Hematopoietic multipotent progenitor cell (in vitro differentiated cells): ENCODE measurements around the gene XG. TPM values are rescaled to one million over a fixed set of nuclear protein-coding genes. Genes with fewer than 3 reads are reported as not detected.
"Not testable (repeated sequence)": the region's sequence is repeated elsewhere in the genome, so short reads cannot be mapped to it uniquely, and the experiment has no call there.

Experiments used
- DNase-seq, 3 donors: peaks; one replicate each; pipeline ENCODE4 v3.0.0-alpha.2; 2011 to 2015; ENCODE audit warnings: low read depth in 2 of 3, low spot score in 2 of 3
- total RNA-seq: library from RNA; depleted of rRNA; stranded (reverse); fragments of >200 nt; gene quantifications from one replicate; pipeline ENCODE4 v1.2.3, GENCODE V29; 2012

XG gene
- total RNA-seq, 1 donor, result under 0.01 TPM

DNA sequence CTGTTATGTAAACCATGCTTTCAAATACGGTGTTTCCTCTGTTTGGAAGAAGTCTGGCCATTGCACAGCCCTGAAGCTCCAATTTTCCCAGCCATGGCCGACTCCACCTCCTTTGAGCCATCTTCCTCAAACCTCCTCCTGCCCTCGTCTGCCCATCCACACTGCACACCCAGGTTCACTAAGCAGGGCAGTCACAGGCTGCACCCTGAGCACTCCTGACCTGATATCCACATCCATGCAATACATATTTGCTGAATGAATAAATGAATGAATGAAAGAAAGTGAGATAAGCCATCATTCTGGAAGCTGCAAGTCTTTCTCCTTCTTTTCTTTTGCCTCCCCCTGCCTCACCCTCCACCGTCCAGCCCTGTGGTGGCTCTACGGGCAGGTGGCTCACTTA lies 22.2 kb downstream of the XG start:
- no peak for DNase-seq

DNA sequence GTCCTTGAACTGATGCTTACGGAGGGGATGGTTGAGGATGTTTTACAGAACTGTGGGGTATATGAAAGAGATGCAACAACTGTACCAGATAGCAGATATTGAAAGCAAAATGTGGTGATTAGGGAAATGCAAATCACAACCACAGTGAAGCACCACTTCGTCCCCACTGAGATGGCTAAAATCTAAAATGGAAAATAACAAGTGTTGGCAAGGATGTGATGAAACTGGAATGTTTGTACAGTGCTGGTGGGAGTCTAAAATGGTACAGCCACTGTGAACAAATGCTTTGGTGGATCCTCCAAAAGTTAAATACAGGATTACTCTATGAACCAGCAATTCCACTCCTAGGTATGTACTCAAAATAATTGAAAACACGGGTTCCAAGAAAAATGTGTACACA lies 22.9 kb downstream of the XG start:
- DNase-seq, result no peak

DNA sequence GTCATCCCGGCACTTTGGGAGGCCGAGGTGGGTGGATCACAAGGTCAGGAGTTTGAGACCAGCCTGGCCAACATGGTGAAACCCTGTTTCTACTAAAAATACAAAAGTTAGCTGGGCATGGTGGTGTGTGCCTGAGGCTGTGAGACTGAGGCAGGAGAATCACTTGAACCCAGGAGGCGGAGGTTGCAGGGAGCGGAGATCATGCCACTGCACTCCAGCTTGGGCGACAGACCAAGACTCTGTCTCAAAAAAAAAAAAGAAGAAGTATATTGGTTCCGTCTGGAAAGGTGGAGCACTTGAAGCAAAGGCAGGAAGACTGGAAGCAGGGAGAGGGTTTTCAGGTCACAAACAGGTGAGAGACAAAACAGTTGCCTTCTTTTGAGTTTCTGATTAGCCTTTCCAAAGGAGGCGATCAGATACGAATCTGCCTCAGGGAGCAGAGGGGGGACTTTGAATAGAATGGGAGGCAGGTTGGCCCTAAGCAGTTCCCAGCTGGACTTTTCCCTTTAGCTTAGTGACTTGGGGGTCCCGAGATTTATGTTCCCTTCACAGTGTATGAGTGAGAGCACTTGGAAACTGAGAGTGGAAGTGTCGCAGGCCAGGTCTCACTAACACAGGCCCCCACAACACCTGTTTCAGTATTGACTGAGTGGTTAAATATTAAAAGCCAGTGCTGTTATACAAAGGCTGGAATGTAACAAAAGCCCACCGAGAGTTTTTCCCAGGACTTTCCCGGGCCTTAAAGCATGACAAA lies 28.8 kb downstream of the XG start:
- not testable (repeated sequence) for DNase-seq

DNA sequence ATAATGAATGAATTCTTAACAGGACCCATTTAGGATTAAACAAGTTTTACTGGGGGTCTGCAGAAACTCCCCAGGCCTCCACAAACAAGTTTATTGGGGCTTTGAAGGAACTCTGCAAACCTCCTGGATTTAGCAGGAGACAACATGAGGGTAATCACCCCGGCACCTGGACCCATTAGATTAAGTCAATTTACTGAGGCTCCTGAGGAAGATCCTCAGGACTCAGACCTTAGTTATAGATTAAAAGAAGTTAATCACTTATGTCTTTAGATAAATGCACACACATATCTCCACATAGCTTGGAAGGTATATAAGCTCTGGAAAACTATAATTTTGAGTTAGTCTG lies 29.4 kb downstream of the XG start:
- no peak for DNase-seq

DNA sequence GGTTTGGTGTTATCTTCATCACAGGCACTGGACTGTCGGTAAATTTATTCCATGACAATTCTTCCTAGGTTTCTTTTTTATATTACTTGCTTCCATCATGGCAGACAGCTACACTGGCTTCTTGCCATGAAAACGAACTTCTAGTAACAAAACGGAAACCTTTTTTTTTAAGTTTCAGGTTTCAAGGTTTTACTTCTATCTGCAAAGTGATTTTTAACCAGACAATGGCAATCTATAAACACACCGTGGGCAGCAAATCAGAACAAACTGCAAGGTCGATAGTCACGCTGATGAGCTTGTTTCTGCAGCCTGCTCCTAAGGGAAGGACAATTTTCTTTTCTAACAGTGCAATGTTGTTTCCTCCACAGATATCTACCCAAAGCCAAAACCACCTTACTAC lies 29.9 kb downstream of the XG start:
- DNase-seq, result peak in 1 of 3 donors; percentile 29

DNA sequence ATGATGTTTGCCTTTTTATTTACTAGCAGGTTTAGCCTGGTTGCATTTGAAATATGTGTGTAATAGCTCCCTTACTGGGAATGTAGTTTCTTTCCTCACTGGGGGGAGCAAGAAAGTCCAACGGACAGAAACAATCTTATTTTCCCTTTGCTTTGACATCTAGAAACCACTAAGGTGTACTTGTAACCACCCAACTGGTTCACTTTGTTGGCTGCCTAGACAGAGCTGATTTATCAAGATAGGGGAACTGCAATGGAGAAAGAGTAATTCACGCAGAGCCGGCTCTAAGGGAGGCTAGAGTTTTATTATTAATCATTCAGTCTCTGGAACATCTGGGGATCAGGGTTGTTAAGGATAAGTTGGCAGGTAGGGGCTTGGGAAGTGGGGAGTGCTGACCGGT lies 30.3 kb downstream of the XG start:
- no peak for DNase-seq

DNA sequence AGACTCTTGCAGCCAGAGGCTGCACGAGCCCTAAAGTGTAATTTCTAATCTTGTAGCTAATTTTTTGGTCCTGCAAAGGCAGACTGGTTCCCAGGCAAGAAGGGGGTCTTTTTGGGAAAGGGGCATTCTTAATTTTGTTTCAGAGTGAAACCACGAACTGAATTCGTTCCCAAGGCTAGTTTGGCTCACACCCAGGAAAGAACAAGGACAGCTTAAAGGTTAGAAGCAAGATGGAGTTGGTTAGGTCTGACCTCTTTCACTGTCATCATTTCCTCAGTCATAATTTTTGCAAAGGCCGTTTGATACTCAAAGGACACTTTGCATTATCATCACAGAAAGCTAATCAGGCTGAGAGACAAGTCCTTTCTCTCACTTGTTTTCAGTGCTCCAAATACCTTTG lies 30.9 kb downstream of the XG start:
- no peak for DNase-seq

DNA sequence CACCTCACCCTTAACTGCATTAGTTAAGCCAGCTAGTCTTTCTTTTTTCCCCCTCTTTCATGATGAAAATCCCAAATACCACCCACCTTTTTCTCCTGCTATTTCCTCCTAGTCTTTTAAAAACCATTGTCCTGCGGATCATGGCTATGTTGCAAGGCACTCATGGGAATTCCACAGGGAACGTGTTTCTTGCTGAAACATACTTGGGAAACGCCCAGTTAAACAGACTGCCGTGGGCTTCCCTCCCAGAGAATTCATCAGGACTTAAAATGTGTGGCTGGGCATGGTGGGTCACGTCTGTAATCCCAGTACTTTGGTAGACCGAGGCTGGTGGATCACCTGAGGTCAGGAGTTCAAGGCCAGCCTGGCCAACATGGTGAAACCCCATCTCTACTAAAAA lies 32.2 kb downstream of the XG start:
- no peak for DNase-seq

DNA sequence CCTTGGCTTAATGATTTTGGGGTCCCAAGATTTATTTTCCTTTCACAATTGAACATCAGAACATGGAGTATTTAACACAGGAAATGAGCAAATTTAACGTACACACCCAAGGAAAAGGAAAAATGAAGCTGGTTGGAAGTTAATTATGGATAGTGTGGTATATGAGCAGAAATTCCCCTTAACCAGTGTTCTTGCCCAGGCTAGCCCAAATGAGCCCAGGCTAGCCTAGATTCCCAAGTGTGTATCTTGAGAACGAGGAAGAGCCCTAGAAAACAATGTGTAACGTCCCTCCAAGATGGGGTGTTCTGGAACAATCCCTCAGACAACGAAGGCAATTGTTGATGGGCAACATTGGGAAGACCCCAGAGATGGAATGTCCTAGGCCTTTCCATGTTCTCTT lies 33.7 kb downstream of the XG start:
- DNase-seq, result no peak

DNA sequence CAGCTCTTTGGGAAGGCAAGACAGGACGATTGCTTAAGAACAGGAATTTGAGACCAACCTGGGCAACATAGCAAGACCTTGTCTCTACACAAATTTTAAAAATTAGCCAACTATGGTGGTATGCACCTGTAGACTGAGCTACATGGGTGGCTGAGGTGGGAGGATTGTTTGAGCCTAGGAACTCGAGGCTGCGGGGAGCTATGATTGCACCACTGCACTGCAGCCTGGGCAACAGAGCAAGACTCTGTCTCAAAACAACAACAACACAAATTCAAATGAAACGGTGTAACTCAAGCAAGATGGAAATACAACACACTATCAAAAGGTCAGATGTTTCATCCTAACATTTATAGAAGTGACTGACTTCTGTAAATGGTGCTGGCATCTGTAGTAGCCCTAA lies 37.1 kb downstream of the XG start:
- DNase-seq, result no peak

DNA sequence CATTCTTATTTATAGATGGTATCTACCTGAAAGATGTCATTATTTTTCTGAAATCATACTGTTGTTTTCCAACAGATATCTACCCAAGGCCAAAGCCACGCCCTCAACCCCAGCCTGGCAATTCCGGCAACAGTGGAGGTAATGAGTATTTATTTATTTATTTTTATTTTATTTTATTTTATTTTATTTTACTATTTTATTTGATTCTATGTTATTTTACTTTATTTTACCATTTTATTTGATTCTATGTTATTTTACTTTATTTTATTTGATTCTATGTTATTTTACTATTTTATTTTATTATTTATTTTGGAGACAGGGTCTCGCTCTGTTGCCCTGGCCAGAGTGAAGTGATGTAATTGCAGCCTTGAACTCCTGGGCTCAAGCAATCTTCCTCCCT lies 37.7 kb downstream of the XG start:
- no peak for DNase-seq

DNA sequence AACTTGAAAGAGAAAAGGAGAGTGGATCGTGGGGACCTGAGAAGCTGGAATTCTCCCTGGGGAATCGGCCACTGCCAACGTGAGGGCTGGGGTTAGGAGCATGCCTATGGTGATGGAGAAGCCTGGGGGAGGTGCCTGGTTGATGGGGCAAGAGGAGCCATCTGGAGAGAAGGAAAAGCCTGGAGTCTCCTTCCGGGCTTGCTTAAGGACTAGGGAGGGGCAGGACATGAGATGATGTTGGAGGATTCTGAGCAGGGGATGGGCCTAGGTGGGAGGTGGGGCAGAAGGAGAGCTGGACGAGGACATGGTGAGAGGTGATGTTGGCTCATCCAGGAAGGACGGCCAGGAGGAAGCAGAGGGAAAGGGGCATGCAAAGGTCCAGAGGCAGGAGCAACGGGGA lies 41.9 kb downstream of the XG start:
- DNase-seq, result no peak

DNA sequence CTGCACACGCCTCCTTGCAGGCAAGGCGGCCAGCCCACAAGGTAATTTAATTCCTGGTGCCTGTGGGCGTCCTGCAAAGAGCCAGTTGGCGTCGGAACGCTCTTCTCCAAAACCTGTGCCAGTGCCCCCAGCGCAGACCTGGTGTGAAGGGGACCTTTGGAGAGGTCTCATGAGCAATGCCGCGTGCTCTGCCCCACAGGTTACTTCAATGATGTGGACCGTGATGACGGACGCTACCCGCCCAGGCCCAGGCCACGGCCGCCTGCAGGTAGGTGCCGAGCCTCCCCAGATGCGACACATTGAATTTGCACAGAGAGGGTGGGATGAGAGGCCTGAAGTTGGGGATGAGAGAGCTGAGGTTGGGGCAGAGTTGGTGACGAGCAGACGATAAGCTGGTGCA lies 42.5 kb downstream of the XG start:
- DNase-seq, result no peak

DNA sequence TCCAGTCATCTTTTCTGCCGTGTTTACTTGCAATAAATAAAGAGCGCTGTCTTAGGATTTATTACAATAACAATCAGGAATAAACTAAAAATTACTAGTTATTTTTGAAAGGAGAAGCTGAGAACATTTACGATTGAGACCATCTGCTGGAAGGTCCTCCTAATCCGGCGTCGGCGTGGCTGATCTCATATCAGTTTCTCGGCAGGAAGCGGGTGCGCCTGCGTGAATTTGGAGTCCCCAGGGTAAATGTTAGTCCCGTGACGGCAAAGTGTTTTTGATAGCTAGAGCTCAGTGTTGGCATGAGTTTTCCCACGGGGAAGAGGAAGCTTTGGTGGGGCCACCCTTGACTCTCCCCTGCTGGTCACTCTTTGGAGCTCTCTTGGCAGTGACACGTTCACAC lies 45.0 kb downstream of the XG start:
- peak in 1 of 3 donors; percentile 19 for DNase-seq

DNA sequence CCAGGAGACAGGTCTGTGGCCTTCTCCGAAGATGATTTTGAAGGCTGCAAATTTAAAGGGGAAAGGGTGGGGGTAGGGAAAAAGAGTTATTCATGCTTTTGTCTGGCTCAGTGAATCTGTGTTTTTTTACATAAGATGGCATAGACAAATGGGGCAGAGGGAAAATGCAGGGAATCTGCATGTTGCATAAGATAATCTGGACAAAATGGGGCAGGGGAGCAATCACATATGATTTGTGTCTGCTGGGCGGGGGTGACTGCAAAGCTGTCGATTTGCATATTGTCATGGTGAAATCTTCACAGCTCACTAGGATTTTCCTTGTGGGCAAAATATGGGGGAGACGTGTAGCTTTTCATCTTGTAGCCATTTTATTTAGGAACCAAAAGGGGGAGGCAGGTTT lies 47.5 kb downstream of the XG start:
- DNase-seq, result no peak

DNA sequence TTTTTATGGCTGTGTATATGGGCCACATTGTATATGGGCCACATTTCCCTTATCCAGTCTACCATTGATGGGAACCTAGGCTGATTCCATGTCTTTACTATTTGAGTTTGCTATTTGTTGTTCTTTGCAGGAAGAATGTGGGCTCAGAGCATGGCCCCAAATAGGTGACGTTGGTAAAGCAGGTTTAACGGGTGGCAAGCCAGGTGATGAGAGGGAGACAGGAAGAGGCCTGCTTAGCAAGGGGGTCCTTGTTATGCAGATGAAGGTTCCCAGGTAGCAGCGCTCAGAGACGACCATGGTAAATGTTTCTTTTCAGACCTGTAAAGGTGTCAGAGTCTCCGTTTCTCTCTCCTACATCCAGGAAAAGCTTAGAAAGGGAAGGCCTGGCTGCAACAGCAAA lies 48.1 kb downstream of the XG start:
- DNase-seq, result not testable (repeated sequence)

DNA sequence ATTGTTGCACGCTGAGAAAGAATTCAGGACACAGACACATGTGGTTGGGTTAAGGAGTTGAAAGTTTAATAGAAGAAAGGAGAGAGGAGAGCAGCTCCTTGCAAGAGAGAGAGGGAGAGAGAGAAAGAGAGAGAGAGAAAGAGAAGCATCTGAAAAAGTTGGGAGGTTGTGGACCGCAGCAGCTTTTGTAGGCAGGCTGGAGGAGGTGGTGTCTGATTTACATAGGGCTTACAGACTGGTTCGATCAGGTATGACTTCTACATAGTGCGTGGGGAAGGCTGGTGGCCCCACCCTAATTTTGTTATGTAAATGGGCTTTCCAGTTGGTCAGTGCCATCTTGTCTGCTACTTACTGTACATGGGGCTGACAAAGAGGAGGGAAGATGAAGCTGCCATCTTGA lies 49.4 kb downstream of the XG start:
- DNase-seq, result no peak

DNA sequence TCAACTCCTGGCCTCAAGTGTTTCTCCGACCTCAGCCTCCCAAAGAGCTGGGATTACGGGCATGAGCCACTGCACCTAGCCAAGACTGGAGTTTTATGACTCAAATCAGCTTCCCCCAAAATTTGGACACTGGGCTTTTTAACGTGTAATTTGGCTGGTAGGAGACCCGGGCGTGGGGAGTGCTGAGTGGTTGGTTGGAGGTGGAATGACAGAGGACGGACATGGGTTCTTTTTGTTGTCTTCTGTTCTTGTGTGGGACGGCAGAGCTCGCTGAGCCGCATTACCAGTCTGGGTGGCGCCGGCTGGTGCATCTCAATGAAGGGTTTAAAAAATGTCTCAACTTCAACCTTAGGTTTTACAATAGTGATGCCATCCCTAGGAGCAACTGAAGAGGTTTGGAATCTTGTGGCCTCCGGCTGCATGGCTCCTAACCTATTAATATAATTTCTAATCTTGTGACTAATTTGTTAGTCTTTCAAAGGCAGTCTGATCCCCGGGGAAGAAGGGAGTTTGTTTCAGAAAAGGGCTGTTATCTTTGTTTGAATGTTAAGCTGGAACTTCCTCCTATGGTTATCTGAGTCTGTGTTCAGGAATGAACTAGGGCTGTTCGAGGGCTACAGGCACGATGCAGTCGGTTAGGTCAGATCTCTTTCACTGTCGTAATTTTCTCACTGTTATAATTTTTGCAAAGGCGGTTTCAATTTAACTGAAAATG lies 50.7 kb downstream of the XG start:
- DNase-seq, result peak in 1 of 3 donors; percentile 6

DNA sequence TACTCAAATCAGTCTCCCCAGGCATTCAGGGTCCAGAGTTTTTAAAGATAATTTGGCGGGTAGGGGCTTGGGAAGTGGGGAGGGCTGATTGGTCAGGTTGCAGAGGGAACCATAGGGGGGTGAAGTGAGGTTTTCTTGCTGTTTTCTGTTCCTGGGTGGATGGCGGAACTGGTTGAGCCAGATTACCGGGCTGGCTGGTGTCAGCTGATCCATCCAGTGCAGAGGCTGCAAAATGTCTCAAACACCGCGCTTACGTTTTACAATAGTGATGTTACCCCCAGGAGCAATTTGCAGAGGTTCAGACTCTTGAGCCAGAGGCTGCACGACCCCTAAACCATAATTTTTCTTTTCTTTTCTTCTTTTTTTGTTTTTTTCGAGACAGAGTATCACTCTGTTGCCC lies 51.6 kb downstream of the XG start:
- not testable (repeated sequence) for DNase-seq

DNA sequence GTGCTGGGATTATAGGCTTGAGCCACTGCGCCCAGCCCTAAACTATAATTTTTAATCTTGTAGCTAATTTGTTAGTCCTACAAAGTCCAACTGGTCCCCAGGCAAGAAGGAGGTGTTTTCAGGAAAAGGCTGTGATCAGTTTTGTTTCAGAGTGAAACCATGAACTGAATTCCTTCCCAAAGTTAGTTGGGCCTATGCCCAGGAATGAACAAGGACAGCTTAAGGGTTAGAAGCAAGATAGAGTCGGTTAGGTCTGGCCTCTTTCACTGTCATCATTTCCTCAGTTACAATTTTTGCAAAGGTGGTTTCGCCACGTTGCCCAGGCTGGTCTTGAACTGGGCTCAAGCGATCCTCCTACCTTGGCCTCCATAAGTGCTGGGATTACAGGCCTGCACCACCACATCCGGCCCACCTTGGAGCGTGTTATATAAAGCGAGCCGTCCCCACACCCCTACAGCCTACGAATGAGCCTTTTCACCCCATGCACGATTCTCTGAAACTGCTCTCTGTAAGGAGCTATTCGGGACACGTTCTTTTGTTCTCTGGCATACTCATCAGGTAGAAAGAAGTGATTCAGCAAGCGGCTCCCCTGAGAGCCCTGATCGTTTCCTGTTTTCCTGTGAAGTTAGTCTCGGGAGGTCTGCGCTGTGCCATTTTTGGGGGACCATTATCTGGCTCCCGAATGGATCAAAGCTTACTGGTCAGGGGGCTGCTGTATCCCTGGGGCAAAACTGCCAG lies 52.4 kb downstream of the XG start:
- not testable (repeated sequence) for DNase-seq

DNA sequence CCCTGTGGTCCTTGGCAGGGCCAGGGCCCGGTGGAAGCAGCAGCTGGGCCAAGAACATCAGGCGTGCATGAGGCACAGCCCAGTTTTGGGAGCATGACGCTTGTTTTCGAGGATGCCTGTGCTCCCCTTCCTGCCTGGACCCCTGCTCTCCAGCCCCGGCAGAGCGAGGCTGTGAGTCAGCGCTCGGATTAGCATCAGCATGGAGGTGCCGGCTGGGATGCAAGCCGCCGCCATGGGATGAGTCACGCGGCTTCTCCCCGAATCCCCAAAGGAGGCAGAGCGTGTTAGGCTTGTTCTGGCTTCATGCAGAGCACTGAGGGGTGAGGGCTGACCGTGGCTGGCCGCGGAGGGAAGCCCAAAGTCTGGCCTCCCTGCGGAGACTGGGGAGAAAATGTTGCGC lies 53.0 kb downstream of the XG start:
- DNase-seq, result not testable (repeated sequence)

DNA sequence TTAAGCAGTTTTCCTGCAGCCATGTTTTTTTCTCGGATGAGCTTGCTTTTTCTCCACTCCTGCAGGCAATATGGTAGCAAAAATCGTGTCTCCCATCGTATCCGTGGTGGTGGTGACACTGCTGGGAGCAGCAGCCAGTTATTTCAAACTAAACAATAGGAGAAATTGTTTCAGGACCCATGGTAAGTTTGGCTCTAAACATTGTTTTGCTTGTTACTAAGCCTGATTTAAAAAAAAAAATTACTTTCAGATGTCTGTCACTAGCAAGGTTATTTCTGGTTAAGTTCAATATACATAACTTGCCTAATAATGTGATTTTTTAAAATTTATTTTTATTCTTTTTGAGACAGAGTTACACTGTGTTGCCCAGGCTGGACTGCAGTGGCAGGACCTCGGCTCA lies 59.4 kb downstream of the XG start:
- no peak for DNase-seq
